ENCODE measurements around the gene GLDN. TPM values are rescaled to one million over a fixed set of nuclear protein-coding genes. Genes with fewer than 3 reads are reported as not detected.

The GLDN gene
- polyA plus RNA-seq, 1 of the 3 experiments (the other 2 are of a cell fraction) = not detected

DNA sequence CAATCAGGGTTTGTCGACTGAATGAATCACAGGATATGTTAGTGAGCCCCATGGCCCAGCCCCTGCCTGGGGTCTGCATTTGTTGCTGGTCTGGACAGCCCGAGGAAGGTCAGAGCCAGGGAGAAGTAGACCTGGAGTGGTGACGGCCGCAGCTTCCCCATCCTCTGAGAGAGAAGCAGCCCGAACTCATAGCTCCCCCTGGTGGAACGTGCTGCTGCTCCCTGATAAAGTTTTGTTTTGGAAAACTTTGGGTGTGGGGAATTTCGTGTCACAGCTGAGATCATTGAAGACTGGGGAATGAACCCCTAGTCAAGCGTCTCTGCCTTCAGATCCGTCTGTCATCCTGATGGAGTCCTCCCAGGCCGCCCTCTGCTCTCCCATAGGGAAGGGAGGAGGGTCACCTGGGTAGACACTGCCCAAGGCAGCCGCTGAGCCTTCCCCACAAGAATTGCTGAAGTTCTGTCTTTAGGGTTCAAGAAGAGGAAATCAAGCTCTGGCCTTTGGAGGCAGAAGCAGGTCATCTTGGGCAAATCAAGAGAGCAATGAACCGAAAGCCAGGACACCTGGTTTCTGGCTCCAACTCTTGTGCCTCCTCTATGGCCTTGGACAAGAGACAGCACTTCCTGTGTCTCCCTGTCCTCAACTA is 60.5 kb downstream of the GLDN start:
- H3K27ac ChIP-seq (ENCODE audit: low read depth in 2 of 2, low read length in 1 of 2) = no peak overlapping the region
- no peaks in the 10 kb centered on the region for H4K20me1 ChIP-seq (ENCODE audit: insufficient read depth)
- H3K36me3 ChIP-seq (replicated peaks in 1 of 2; ENCODE audit: control insufficient read depth in 1 of 2, insufficient read depth in 2 of 2, low read length in 1 of 2) = no peaks in the 10 kb centered on the region
- CTCF ChIA-PET = interaction anchor here (0.6 to 10.9 kb wide), 27 partner anchors 10 to 283 kb away, joined by 3 to 110 read pairs (median 5); no protein-coding TSS in a partner anchor
- H3K4me1 ChIP-seq (ENCODE audit: control insufficient read depth in 1 of 2, insufficient read depth in 2 of 2, low read depth in 1 of 2, low read length in 1 of 2) = no peaks in the 10 kb centered on the region
- H3K9me3 ChIP-seq = no peaks in the 10 kb centered on the region
- POLR2A ChIA-PET = no interaction called here
- H3K9me2 ChIP-seq = no peaks in the 10 kb centered on the region
- no peak overlapping the region for H3K9ac ChIP-seq
- H3K4me3 ChIP-seq (ENCODE audit: low read depth in 2 of 2, low read length in 1 of 2) = no peak overlapping the region
- no peaks in the 10 kb centered on the region for H3K79me2 ChIP-seq (ENCODE audit: insufficient read depth)
- H3F3A ChIP-seq (replicated peaks; ENCODE audit: insufficient read depth) = no peaks in the 10 kb centered on the region
- peak; percentile 39 for DNase-seq
- WGBS (ENCODE audit: low lambda C conversion rate) = 31% methylated on average over 12 of the region's 12 CpGs
- H2AFZ ChIP-seq (ENCODE audit: low read depth) = no peak overlapping the region
- H3K4me2 ChIP-seq = no peak overlapping the region
- TF ChIP-seq RAD21 (IDR thresholded peaks at IDR 0.05; ENCODE audit: low read length) (peak; percentile 54), FOXM1 (IDR thresholded peaks at IDR 0.05; ENCODE audit: low read depth) (no peak), SMC3 (IDR thresholded peaks at IDR 0.05; ENCODE audit: low read depth, low read length) (peak; percentile 17; the same call in 1 of the 2 replicates)
- TF ChIP-seq, protein P1, sequence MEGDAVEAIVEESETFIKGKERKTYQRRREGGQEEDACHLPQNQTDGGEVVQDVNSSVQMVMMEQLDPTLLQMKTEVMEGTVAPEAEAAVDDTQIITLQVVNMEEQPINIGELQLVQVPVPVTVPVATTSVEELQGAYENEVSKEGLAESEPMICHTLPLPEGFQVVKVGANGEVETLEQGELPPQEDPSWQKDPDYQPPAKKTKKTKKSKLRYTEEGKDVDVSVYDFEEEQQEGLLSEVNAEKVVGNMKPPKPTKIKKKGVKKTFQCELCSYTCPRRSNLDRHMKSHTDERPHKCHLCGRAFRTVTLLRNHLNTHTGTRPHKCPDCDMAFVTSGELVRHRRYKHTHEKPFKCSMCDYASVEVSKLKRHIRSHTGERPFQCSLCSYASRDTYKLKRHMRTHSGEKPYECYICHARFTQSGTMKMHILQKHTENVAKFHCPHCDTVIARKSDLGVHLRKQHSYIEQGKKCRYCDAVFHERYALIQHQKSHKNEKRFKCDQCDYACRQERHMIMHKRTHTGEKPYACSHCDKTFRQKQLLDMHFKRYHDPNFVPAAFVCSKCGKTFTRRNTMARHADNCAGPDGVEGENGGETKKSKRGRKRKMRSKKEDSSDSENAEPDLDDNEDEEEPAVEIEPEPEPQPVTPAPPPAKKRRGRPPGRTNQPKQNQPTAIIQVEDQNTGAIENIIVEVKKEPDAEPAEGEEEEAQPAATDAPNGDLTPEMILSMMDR (IDR thresholded peaks at IDR 0.05) = peak; percentile 58
- TF ChIP-seq, protein P2, sequence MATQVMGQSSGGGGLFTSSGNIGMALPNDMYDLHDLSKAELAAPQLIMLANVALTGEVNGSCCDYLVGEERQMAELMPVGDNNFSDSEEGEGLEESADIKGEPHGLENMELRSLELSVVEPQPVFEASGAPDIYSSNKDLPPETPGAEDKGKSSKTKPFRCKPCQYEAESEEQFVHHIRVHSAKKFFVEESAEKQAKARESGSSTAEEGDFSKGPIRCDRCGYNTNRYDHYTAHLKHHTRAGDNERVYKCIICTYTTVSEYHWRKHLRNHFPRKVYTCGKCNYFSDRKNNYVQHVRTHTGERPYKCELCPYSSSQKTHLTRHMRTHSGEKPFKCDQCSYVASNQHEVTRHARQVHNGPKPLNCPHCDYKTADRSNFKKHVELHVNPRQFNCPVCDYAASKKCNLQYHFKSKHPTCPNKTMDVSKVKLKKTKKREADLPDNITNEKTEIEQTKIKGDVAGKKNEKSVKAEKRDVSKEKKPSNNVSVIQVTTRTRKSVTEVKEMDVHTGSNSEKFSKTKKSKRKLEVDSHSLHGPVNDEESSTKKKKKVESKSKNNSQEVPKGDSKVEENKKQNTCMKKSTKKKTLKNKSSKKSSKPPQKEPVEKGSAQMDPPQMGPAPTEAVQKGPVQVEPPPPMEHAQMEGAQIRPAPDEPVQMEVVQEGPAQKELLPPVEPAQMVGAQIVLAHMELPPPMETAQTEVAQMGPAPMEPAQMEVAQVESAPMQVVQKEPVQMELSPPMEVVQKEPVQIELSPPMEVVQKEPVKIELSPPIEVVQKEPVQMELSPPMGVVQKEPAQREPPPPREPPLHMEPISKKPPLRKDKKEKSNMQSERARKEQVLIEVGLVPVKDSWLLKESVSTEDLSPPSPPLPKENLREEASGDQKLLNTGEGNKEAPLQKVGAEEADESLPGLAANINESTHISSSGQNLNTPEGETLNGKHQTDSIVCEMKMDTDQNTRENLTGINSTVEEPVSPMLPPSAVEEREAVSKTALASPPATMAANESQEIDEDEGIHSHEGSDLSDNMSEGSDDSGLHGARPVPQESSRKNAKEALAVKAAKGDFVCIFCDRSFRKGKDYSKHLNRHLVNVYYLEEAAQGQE (IDR thresholded peaks at IDR 0.05; ENCODE audit: low read depth, low read length) = no peak
- TF ChIP-seq, protein P3, sequence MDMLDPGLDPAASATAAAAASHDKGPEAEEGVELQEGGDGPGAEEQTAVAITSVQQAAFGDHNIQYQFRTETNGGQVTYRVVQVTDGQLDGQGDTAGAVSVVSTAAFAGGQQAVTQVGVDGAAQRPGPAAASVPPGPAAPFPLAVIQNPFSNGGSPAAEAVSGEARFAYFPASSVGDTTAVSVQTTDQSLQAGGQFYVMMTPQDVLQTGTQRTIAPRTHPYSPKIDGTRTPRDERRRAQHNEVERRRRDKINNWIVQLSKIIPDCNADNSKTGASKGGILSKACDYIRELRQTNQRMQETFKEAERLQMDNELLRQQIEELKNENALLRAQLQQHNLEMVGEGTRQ (IDR thresholded peaks at IDR 0.05; ENCODE audit: borderline replicate concordance, low read depth, low read length) = no peak
- H3K27me3 ChIP-seq (ENCODE audit: insufficient read depth) = peaks cover 11% of the 10 kb centered on the region

DNA sequence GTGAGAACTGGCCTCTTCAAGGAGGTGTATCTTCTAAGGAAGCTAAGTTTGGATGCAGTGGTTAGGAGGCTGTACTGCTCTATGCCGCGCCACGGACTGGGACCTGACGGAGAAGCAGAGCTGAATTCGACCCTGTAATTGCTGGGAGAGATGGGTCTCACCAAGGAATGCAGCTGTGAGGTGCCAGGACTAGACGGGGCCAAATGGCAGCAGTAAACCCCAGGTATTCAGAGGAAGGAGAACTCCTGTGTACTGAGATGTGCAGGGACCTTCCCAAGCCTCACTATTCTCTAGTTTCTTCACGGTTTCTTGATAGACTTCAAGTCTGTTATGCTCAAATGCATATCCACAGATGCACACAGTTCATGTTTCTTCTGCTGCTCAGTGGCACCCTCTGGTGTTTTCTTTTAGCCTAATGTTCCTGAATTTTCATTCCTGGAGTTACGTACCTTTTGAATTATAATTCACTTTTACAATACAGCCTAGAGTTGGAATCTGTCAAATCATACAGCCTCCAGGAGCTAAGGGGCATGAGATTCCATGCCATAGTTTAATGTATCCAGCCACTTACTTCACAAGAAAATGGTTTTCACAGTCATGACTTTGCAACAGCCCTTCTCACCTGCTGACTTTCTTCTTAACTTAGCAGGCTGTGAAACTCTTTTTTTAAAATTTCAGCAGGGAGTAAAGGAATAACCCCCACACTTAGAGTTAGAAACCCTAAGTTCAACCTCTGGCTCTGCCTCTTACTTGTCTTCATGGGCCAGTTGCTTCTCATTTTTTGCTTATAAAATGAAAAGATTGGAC is 61.8 kb downstream of the GLDN start:
- H3K9me3 ChIP-seq = no peaks in the 10 kb centered on the region
- TF ChIP-seq, protein P1 (IDR thresholded peaks at IDR 0.05) = peak; percentile 64
- TF ChIP-seq RAD21 (IDR thresholded peaks at IDR 0.05; ENCODE audit: low read length) (peak; percentile 76), SMC3 (IDR thresholded peaks at IDR 0.05; ENCODE audit: low read depth, low read length) (peak; percentile 60), NRF1 (IDR thresholded peaks at IDR 0.05; ENCODE audit: low read depth, low read length) (no peak), GABPA (IDR thresholded peaks at IDR 0.05; ENCODE audit: low read depth) (no peak), TCF12 (IDR thresholded peaks at IDR 0.05) (no peak)
- H3K4me2 ChIP-seq = no peak overlapping the region
- no peaks in the 10 kb centered on the region for H3K36me3 ChIP-seq (replicated peaks in 1 of 2; ENCODE audit: control insufficient read depth in 1 of 2, insufficient read depth in 2 of 2, low read length in 1 of 2)
- H3K27me3 ChIP-seq (ENCODE audit: insufficient read depth) = peaks cover 11% of the 10 kb centered on the region; the same call in 1 of the 2 replicates
- H3K4me3 ChIP-seq (ENCODE audit: low read depth in 2 of 2, low read length in 1 of 2) = no peak overlapping the region; a peak in 1 of 4 replicates
- peak; percentile 39 for DNase-seq
- 51% methylated on average over 7 of the region's 8 CpGs for WGBS (ENCODE audit: low lambda C conversion rate)
- CTCF ChIA-PET = interaction anchor here (0.7 to 10.9 kb wide), 37 partner anchors 8 to 584 kb away, joined by 3 to 110 read pairs (median 4); no protein-coding TSS in a partner anchor
- H4K20me1 ChIP-seq (ENCODE audit: insufficient read depth) = no peaks in the 10 kb centered on the region
- POLR2A ChIA-PET = no interaction called here
- no peaks in the 10 kb centered on the region for H3K4me1 ChIP-seq (ENCODE audit: control insufficient read depth in 1 of 2, insufficient read depth in 2 of 2, low read depth in 1 of 2, low read length in 1 of 2)
- H3K79me2 ChIP-seq (ENCODE audit: insufficient read depth) = no peaks in the 10 kb centered on the region
- H2AFZ ChIP-seq (ENCODE audit: low read depth) = no peak overlapping the region
- no peaks in the 10 kb centered on the region for H3K9me2 ChIP-seq
- H3F3A ChIP-seq (replicated peaks; ENCODE audit: insufficient read depth) = no peaks in the 10 kb centered on the region
- H3K27ac ChIP-seq (ENCODE audit: low read depth in 2 of 2, low read length in 1 of 2) = no peak overlapping the region
- no peak overlapping the region for H3K9ac ChIP-seq

Data from SK-N-SH (cell line).